ENCODE measurements around the gene MYL6B. TPM values are rescaled to one million over a fixed set of nuclear protein-coding genes. Genes with fewer than 3 reads are reported as not detected.

MYL6B gene
- polyA plus RNA-seq, 2 of the 4 experiments (the other 2 are of a cell fraction), result 67.0 to 83.9 TPM

GRCh38 chr12:56103823-56104108, 48.6 kb upstream of the MYL6B start:
- ChIA-PET POLR2A (interaction anchor here (0.8 to 3.4 kb wide), 21 partner anchors 9 to 287 kb away, joined by 3 to 77 read pairs (median 6); partner anchors contain the start of genes CNPY2, ESYT1, ORMDL2 and PYM1), CTCF (interaction anchor here (0.8 to 4.1 kb wide), 12 partner anchors 9 to 107 kb away, joined by 3 to 23 read pairs (median 4); partner anchors contain the start of genes ERBB3, SMARCC2, SUOX and ZC3H10)
- Histone ChIP-seq H3K4me2 (peak overlapping the region; percentile 85), H3K27ac (peak overlapping the region; percentile 81 to 94), H3K9me3 (no peaks in the 10 kb centered on the region), H3K4me3 (peak overlapping the region; percentile 54), H3K4me1 (peaks cover 24% of the 10 kb centered on the region)
- FAIRE-seq, result no peak
- ATAC-seq, result no peak; a peak in 1 of 6 replicates
- 3% methylated on average over 6 of the region's 8 CpGs for WGBS (ENCODE audit: missing lambda C conversion rate)
- no peak for DNase-seq (ENCODE audit: low read depth in 1 of 2, low spot score in 1 of 2)
- TF ChIP-seq PHF8 (IDR thresholded peaks at IDR 0.05; ENCODE audit: borderline replicate concordance, low read depth) (peak; percentile 77; the same call in 1 of the 2 replicates), USF2 (IDR thresholded peaks at IDR 0.05) (no peak)

- peaks cover 24% of the 10 kb centered on the region for H3K4me1 ChIP-seq
- FAIRE-seq, result peak; percentile 76
- ATAC-seq, result peak; percentile 98 to 99
- H3K4me2 ChIP-seq, result peak within 1 kb of the TSS; percentile 96
- peak; percentile 99 for DNase-seq (ENCODE audit: low read depth in 1 of 2, low spot score in 1 of 2)
- CTCF ChIA-PET, result interaction anchor here (0.8 to 4.1 kb wide), 12 partner anchors 8 to 107 kb away, joined by 3 to 23 read pairs (median 4); partner anchors contain the start of genes SMARCC2, SUOX and ZC3H10
- H3K9me3 ChIP-seq, result no peaks in the 10 kb centered on the region
- WGBS (ENCODE audit: missing lambda C conversion rate), result under 1% methylated on average over 29 of the region's 60 CpGs
- POLR2A ChIA-PET, result interaction anchor here (0.6 to 3.4 kb wide), 23 partner anchors 8 to 532 kb away, joined by 3 to 77 read pairs (median 5); partner anchors contain the start of genes CNPY2, ESYT1, ORMDL2 and PYM1
- H3K4me3 ChIP-seq, result peak within 1 kb of the TSS; percentile 85
- H3K27ac ChIP-seq, result peak within 1 kb of the TSS; percentile 94
- TF ChIP-seq EHF (CRISPR knock-in tag; IDR thresholded peaks at IDR 0.05), result no peak
- no peak for TF ChIP-seq ZFP36 (IDR thresholded peaks at IDR 0.05; ENCODE audit: borderline replicate concordance, partially characterized antibody)
- no peak; the same call in 1 of the 2 replicates for TF ChIP-seq GATA3 (IDR thresholded peaks at IDR 0.05; ENCODE audit: borderline replicate concordance)
- TF ChIP-seq FOSL2 (IDR thresholded peaks at IDR 0.05), result no peak
- no peak for TF ChIP-seq FOSL2 (CRISPR knock-in tag; IDR thresholded peaks at IDR 0.05)
- TF ChIP-seq RARB (CRISPR knock-in tag; IDR thresholded peaks at IDR 0.05), result no peak
- TF ChIP-seq, protein P1, sequence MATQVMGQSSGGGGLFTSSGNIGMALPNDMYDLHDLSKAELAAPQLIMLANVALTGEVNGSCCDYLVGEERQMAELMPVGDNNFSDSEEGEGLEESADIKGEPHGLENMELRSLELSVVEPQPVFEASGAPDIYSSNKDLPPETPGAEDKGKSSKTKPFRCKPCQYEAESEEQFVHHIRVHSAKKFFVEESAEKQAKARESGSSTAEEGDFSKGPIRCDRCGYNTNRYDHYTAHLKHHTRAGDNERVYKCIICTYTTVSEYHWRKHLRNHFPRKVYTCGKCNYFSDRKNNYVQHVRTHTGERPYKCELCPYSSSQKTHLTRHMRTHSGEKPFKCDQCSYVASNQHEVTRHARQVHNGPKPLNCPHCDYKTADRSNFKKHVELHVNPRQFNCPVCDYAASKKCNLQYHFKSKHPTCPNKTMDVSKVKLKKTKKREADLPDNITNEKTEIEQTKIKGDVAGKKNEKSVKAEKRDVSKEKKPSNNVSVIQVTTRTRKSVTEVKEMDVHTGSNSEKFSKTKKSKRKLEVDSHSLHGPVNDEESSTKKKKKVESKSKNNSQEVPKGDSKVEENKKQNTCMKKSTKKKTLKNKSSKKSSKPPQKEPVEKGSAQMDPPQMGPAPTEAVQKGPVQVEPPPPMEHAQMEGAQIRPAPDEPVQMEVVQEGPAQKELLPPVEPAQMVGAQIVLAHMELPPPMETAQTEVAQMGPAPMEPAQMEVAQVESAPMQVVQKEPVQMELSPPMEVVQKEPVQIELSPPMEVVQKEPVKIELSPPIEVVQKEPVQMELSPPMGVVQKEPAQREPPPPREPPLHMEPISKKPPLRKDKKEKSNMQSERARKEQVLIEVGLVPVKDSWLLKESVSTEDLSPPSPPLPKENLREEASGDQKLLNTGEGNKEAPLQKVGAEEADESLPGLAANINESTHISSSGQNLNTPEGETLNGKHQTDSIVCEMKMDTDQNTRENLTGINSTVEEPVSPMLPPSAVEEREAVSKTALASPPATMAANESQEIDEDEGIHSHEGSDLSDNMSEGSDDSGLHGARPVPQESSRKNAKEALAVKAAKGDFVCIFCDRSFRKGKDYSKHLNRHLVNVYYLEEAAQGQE (IDR thresholded peaks at IDR 0.05), result peak; percentile 87
- TF ChIP-seq JUN (IDR thresholded peaks at IDR 0.05), result peak; percentile 52 to 92
- no peak for TF ChIP-seq RNF2 (IDR thresholded peaks at IDR 0.05; ENCODE audit: borderline replicate concordance, low read depth)
- no peak for TF ChIP-seq FOSB (CRISPR knock-in tag; IDR thresholded peaks at IDR 0.05)
- TF ChIP-seq KDM5A (IDR thresholded peaks at IDR 0.05), result no peak
- no peak for TF ChIP-seq NFE2L2 (conservative IDR thresholded peaks at IDR 0.05; ENCODE audit: low read length)
- TF ChIP-seq, protein P2, sequence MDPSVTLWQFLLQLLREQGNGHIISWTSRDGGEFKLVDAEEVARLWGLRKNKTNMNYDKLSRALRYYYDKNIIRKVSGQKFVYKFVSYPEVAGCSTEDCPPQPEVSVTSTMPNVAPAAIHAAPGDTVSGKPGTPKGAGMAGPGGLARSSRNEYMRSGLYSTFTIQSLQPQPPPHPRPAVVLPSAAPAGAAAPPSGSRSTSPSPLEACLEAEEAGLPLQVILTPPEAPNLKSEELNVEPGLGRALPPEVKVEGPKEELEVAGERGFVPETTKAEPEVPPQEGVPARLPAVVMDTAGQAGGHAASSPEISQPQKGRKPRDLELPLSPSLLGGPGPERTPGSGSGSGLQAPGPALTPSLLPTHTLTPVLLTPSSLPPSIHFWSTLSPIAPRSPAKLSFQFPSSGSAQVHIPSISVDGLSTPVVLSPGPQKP (IDR thresholded peaks at IDR 0.05; ENCODE audit: low read depth, low read length), result no peak
- TF ChIP-seq RFX5 (IDR thresholded peaks at IDR 0.05), result no peak
- TF ChIP-seq, protein P3, sequence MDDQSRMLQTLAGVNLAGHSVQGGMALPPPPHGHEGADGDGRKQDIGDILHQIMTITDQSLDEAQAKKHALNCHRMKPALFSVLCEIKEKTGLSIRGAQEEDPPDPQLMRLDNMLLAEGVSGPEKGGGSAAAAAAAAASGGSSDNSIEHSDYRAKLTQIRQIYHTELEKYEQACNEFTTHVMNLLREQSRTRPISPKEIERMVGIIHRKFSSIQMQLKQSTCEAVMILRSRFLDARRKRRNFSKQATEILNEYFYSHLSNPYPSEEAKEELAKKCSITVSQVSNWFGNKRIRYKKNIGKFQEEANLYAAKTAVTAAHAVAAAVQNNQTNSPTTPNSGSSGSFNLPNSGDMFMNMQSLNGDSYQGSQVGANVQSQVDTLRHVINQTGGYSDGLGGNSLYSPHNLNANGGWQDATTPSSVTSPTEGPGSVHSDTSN (IDR thresholded peaks at IDR 0.05), result no peak; the same call in 1 of the 2 replicates
- no peak for TF ChIP-seq NR3C1 (IDR thresholded peaks at IDR 0.05)
- TF ChIP-seq, protein P4, sequence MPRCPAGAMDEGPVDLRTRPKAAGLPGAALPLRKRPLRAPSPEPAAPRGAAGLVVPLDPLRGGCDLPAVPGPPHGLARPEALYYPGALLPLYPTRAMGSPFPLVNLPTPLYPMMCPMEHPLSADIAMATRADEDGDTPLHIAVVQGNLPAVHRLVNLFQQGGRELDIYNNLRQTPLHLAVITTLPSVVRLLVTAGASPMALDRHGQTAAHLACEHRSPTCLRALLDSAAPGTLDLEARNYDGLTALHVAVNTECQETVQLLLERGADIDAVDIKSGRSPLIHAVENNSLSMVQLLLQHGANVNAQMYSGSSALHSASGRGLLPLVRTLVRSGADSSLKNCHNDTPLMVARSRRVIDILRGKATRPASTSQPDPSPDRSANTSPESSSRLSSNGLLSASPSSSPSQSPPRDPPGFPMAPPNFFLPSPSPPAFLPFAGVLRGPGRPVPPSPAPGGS (IDR thresholded peaks at IDR 0.05), result peak; percentile 95
- TF ChIP-seq RCOR1 (IDR thresholded peaks at IDR 0.05; ENCODE audit: low read depth, low read length), result no peak
- no peak for TF ChIP-seq BHLHE40 (IDR thresholded peaks at IDR 0.05; ENCODE audit: low read depth, low read length)
- TF ChIP-seq MAX (IDR thresholded peaks at IDR 0.05), result peak; percentile 91
- no peak for TF ChIP-seq HOXB13 (CRISPR knock-in tag; IDR thresholded peaks at IDR 0.05; ENCODE audit: low read depth)
- TF ChIP-seq EHMT2 (IDR thresholded peaks at IDR 0.05; ENCODE audit: low read depth), result no peak
- TF ChIP-seq FOXS1 (CRISPR knock-in tag; IDR thresholded peaks at IDR 0.05), result no peak
- no peak for TF ChIP-seq KDM1A (IDR thresholded peaks at IDR 0.05; ENCODE audit: low read depth)
- TF ChIP-seq, protein P5, sequence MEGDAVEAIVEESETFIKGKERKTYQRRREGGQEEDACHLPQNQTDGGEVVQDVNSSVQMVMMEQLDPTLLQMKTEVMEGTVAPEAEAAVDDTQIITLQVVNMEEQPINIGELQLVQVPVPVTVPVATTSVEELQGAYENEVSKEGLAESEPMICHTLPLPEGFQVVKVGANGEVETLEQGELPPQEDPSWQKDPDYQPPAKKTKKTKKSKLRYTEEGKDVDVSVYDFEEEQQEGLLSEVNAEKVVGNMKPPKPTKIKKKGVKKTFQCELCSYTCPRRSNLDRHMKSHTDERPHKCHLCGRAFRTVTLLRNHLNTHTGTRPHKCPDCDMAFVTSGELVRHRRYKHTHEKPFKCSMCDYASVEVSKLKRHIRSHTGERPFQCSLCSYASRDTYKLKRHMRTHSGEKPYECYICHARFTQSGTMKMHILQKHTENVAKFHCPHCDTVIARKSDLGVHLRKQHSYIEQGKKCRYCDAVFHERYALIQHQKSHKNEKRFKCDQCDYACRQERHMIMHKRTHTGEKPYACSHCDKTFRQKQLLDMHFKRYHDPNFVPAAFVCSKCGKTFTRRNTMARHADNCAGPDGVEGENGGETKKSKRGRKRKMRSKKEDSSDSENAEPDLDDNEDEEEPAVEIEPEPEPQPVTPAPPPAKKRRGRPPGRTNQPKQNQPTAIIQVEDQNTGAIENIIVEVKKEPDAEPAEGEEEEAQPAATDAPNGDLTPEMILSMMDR (IDR thresholded peaks at IDR 0.05), result no peak
These were observed 48.1 kb upstream of the MYL6B start, which contains the start of gene PA2G4 for GRCh38 chr12:56104109-56104814. PA2G4 (plus strand) TSS chr12:56104559; CDS start chr12:56104738, 179 bp downstream.
